HG03342 (cell line): ENCODE data around the gene ICA1L.

Source experiments
- ATAC-seq: cut with Tn5 transposase; IDR thresholded peaks from one replicate; pipeline ENCODE4 v1.9.1; 2021; ENCODE audit warnings: mild to moderate bottlenecking, moderate library complexity; ENCODE audit not compliant: unreplicated experiment

Gene ICA1L

GRCh38 chr2:202749477-202749876 is 122.1 kb downstream of the ICA1L start:
- no peak for ATAC-seq

DNA sequence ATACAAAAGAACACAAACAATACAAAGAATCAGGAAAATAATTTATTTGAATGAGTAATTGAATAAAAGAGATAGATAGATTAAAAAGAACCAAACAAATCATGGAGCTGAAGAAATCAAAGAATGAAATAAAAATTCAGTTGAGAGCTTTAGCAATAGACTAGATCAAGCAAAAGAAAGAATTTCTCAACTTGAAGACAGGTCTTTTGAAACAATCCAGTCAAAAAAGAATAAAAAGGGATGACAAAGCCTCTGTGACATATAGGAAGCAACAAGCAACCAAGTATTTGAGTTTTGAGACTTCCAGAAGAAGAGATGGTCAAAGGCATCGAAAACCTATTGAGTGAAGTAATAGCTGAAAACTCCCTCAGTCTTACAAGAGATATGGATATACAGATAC is 128.0 kb downstream of the ICA1L start:
- no peak for ATAC-seq

GRCh38 chr2:202736826-202737225 is 134.7 kb downstream of the ICA1L start:
- no peak for ATAC-seq

GRCh38 chr2:202726070-202726469 is 145.5 kb downstream of the ICA1L start:
- ATAC-seq = no peak

DNA sequence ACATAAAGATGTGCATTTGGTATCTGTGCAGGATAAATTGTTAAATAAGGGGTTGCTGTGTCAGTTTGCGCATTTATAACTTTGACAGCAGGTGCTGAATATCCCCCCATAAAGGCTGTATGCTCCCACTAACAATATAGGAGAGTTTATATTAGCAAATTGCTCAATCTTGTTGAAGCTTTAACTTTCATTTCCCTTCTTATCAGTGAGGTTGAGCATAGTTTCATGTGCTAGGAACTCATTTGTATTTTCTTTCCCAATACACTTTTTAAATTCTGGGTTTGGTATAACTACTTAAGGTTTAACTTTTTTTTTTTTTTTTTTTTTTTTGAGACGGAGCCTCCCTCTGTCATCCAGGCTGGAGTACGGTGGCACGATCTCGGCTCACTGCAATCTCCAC is 147.8 kb downstream of the ICA1L start:
- no peak for ATAC-seq
